Liver (tissue), 9 donors: ENCODE measurements around the gene FADS2. TPM values are rescaled to one million over a fixed set of nuclear protein-coding genes. Genes with fewer than 3 reads are reported as not detected.

Source experiments
- DNase-seq: peaks from one replicate; pipeline ENCODE4 v3.0.0-alpha.2; 2017; ENCODE audit warnings: low spot score
- H3K27ac ChIP-seq, 2 donors: one replicate each; pipeline ENCODE4 v1.7.0; 2013; ENCODE audit warnings: inconsistent platforms in 2 of 2, low read length in 2 of 2, control low read depth in 1 of 2, low read depth in 1 of 2, mild to moderate bottlenecking in 1 of 2
- H3K27me3 ChIP-seq, 4 donors: one replicate each; pipeline versions ENCODE4 v1.6.1 to v1.7.0; 2013; ENCODE audit warnings: low read length in 3 of 4, inconsistent platforms in 1 of 4, mild to moderate bottlenecking in 1 of 4, moderate library complexity in 1 of 4; ENCODE audit not compliant: control insufficient read depth in 4 of 4, insufficient read depth in 4 of 4
- H3K36me3 ChIP-seq, 4 donors: one replicate each; pipeline versions ENCODE4 v1.6.1 to v1.7.0; 2013; ENCODE audit warnings: low read length in 3 of 4, mild to moderate bottlenecking in 3 of 4, low read depth in 1 of 4, moderate library complexity in 1 of 4; ENCODE audit not compliant: control insufficient read depth in 4 of 4, insufficient read depth in 3 of 4
- H3K4me1 ChIP-seq, 4 donors: one replicate each; pipeline versions ENCODE4 v1.6.1 to v1.7.0; 2013; ENCODE audit warnings: low read length in 3 of 4, mild to moderate bottlenecking in 3 of 4, moderate library complexity in 1 of 4; ENCODE audit not compliant: control insufficient read depth in 4 of 4, insufficient read depth in 4 of 4
- H3K4me3 ChIP-seq, 3 donors: one replicate each; pipeline versions ENCODE4 v1.6.1 to v1.7.0; 2013; ENCODE audit warnings: low read length in 3 of 3, control low read depth in 1 of 3, low read depth in 1 of 3, mild to moderate bottlenecking in 1 of 3
- H3K9ac ChIP-seq, 2 donors: one replicate each; pipeline ENCODE4 v1.7.0; 2013; ENCODE audit warnings: low read length in 2 of 2, mild to moderate bottlenecking in 2 of 2, moderate library complexity in 2 of 2, control low read depth in 1 of 2, low read depth in 1 of 2
- H3K9me3 ChIP-seq, 4 donors: one replicate each; pipeline versions ENCODE4 v1.6.1 to v1.7.0; 2013; ENCODE audit warnings: low read length in 3 of 4; ENCODE audit not compliant: control insufficient read depth in 4 of 4
- ATF3 ChIP-seq: IDR thresholded peaks from 2 replicates; pipeline ENCODE4 v1.6.1; 2016; ENCODE audit warnings: antibody characterized with exemption
- EGR1 ChIP-seq, 2 donors: IDR thresholded peaks; 2 replicates each; pipeline ENCODE4 v1.6.1; 2016 to 2018; ENCODE audit warnings: antibody characterized with exemption in 2 of 2, low read depth in 2 of 2
- FOXA1 ChIP-seq: IDR thresholded peaks from 2 replicates; pipeline ENCODE4 v1.6.1; 2016; ENCODE audit warnings: antibody characterized with exemption
- FOXA2 ChIP-seq: IDR thresholded peaks from 2 replicates; pipeline ENCODE4 v1.6.1; 2016; ENCODE audit warnings: antibody characterized with exemption
- GABPA ChIP-seq, 2 donors: IDR thresholded peaks in 1 of 2; conservative IDR thresholded peaks in 1 of 2; 2 replicates each; pipeline ENCODE4 v1.6.1; 2016; ENCODE audit warnings: antibody characterized with exemption in 2 of 2, mild to moderate bottlenecking in 1 of 2, moderate library complexity in 1 of 2
- HNF4A ChIP-seq, 2 donors: conservative IDR thresholded peaks; 2 replicates each; pipeline ENCODE4 v1.6.1; 2016; ENCODE audit warnings: antibody characterized with exemption in 2 of 2, mild to moderate bottlenecking in 2 of 2
- JUND ChIP-seq, 2 donors: IDR thresholded peaks; 2 replicates each; pipeline ENCODE4 v1.6.1; 2016; ENCODE audit warnings: antibody characterized with exemption in 2 of 2
- NR2F2 ChIP-seq: IDR thresholded peaks from 2 replicates; pipeline ENCODE4 v1.6.1; 2016; ENCODE audit warnings: antibody characterized with exemption
- RAD21 ChIP-seq, 2 donors: IDR thresholded peaks; 2 replicates each; pipeline ENCODE4 v1.6.1; 2016; ENCODE audit warnings: antibody characterized with exemption in 2 of 2, mild to moderate bottlenecking in 2 of 2
- REST ChIP-seq: IDR thresholded peaks from 2 replicates; pipeline ENCODE4 v1.6.1; 2016; ENCODE audit warnings: antibody characterized with exemption, mild to moderate bottlenecking
- RXRA ChIP-seq, 2 donors: IDR thresholded peaks; 2 replicates each; pipeline ENCODE4 v1.6.1; 2017 to 2018; ENCODE audit warnings: antibody characterized with exemption in 2 of 2, mild to moderate bottlenecking in 1 of 2
- SP1 ChIP-seq: IDR thresholded peaks from 2 replicates; pipeline ENCODE4 v1.6.1; 2018; ENCODE audit warnings: antibody characterized with exemption, mild to moderate bottlenecking
- TAF1 ChIP-seq: conservative IDR thresholded peaks from 2 replicates; pipeline ENCODE4 v1.6.1; 2016; ENCODE audit warnings: antibody characterized with exemption, mild to moderate bottlenecking
- YY1 ChIP-seq: IDR thresholded peaks from 2 replicates; pipeline ENCODE4 v1.6.1; 2016; ENCODE audit warnings: antibody characterized with exemption, mild to moderate bottlenecking
- ZBTB33 ChIP-seq: IDR thresholded peaks from 2 replicates; pipeline ENCODE4 v1.6.1; 2016; ENCODE audit warnings: antibody characterized with exemption
- WGBS: extraction: QIAGEN DNeasy Blood & Tissue Kit; methylation state at CpG from one replicate; pipeline ENCODE4 v1.1.7; 2013; 5-methylcytosine and 5-hydroxymethylcytosine counted together
- polyA plus RNA-seq, 2 donors: library from polyadenylated mRNA; stranded (reverse) in 1 of 2; unstranded in 1 of 2; fragments of 200-250 nt in 1 of 2; fragments of >200 nt in 1 of 2; fragmentation: Nextera tagmentation in 1 of 2; extraction: Ambion mirVana in 1 of 2; gene quantifications; one replicate each; pipeline versions ENCODE4 v1.2.1 to v1.2.3, GENCODE V29; 2013 to 2015
- total RNA-seq, 2 donors: library from RNA; depleted of rRNA; stranded (reverse); fragments of >200 nt; gene quantifications; one replicate each; pipeline ENCODE4 v1.2.3, GENCODE V29; 2014
- donor health status: healthy.
- donor health status: healthy.
- donor health status: healthy.
- donor health status: healthy.
- donor health status: healthy.

FADS2 gene
- total and polyA plus RNA-seq, 4 donors, result 2.8 to 281 (median 84.9) TPM

- 93% methylated on average over 18 of the region's 18 CpGs for WGBS
- Histone ChIP-seq H3K36me3 (peaks cover 3 to 32% (median 6%) of the 10 kb centered on the region in 4 donors), H3K9ac (no peak overlapping the region), H3K4me3 (no peak overlapping the region), H3K27me3 (no peaks in the 10 kb centered on the region), H3K9me3 (no peaks in the 10 kb centered on the region), H3K27ac (no peak overlapping the region), H3K4me1 (no peaks in the 10 kb centered on the region)
- no peak for DNase-seq
- TF ChIP-seq SP1 (no peak), RAD21 (IDR thresholded peaks at IDR 0.05) (no peak), EGR1 (IDR thresholded peaks at IDR 0.05; ENCODE audit: low read depth in 2 of 2) (no peak)
These were observed 38.3 kb downstream of the FADS2 start for GRCh38 chr11:61866231-61866957.

- Histone ChIP-seq H3K4me3 (no peak overlapping the region), H3K9me3 (no peaks in the 10 kb centered on the region), H3K9ac (no peak overlapping the region), H3K27me3 (no peaks in the 10 kb centered on the region), H3K36me3 (peaks cover 3 to 27% (median 6%) of the 10 kb centered on the region in 4 donors), H3K27ac (no peak overlapping the region), H3K4me1 (no peaks in the 10 kb centered on the region)
- TF ChIP-seq HNF4A (conservative IDR thresholded peaks at IDR 0.05), result no peak
- TF ChIP-seq GABPA (IDR thresholded peaks at IDR 0.05 in 1 of 2, conservative IDR thresholded peaks at IDR 0.05 in 1 of 2), result no peak
- no peak for TF ChIP-seq ZBTB33
- no peak for TF ChIP-seq FOXA1
- TF ChIP-seq RAD21 (IDR thresholded peaks at IDR 0.05), result no peak
- TF ChIP-seq REST, result no peak
- no peak for TF ChIP-seq EGR1 (IDR thresholded peaks at IDR 0.05; ENCODE audit: low read depth in 2 of 2)
- TF ChIP-seq ATF3, result no peak
- no peak for TF ChIP-seq TAF1
- no peak for TF ChIP-seq YY1
- TF ChIP-seq RXRA (IDR thresholded peaks at IDR 0.05), result no peak
- TF ChIP-seq NR2F2, result no peak
- no peak for TF ChIP-seq SP1
- TF ChIP-seq FOXA2, result no peak
- TF ChIP-seq JUND (IDR thresholded peaks at IDR 0.05), result no peak
- DNase-seq, result no peak
- 98% methylated on average over 6 of the region's 6 CpGs for WGBS
These were observed 38.9 kb downstream of the FADS2 start for GRCh38 chr11:61866958-61867343.
